GM18508 (cell line): ENCODE data around the gene ARL2BP.
"Not testable (repeated sequence)": the region's sequence is repeated elsewhere in the genome, so short reads cannot be mapped to it uniquely, and the experiment has no call there.

Source experiments
- ATAC-seq: cut with Tn5 transposase; IDR thresholded peaks from one replicate; pipeline ENCODE4 v1.9.1; 2021; ENCODE audit warnings: moderate number of reproducible peaks; ENCODE audit not compliant: insufficient read depth, unreplicated experiment

The ARL2BP gene

GRCh38 chr16:57262841-57263540 is 17.9 kb downstream of the ARL2BP start:
- ATAC-seq = no peak

GRCh38 chr16:57263541-57264351 is 18.7 kb downstream of the ARL2BP start:
- no peak for ATAC-seq

- ATAC-seq = no peak
Measured at GRCh38 chr16:57264381-57264780, 19.3 kb downstream of the ARL2BP start.

GRCh38 chr16:57264950-57265371 is 19.9 kb downstream of the ARL2BP start:
- no peak for ATAC-seq

- no peak for ATAC-seq
Measured at GRCh38 chr16:57265850-57266530, 20.9 kb downstream of the ARL2BP start.

GRCh38 chr16:57266531-57267260 is 21.6 kb downstream of the ARL2BP start:
- no peak for ATAC-seq

GRCh38 chr16:57267343-57267742 is 22.3 kb downstream of the ARL2BP start:
- ATAC-seq = not testable (repeated sequence)

- ATAC-seq = no peak
Measured at GRCh38 chr16:57268804-57269800, 24.0 kb downstream of the ARL2BP start.

GRCh38 chr16:57270221-57271062 is 25.4 kb downstream of the ARL2BP start:
- ATAC-seq = no peak

GRCh38 chr16:57271063-57271345 is 25.9 kb downstream of the ARL2BP start:
- no peak for ATAC-seq

GRCh38 chr16:57271867-57272495 is 26.9 kb downstream of the ARL2BP start:
- ATAC-seq = no peak

GRCh38 chr16:57273359-57273758 is 28.3 kb downstream of the ARL2BP start:
- no peak for ATAC-seq

- no peak for ATAC-seq
Measured at GRCh38 chr16:57273826-57274225, 28.8 kb downstream of the ARL2BP start.

- ATAC-seq = not testable (repeated sequence)
Measured at GRCh38 chr16:57275946-57276345, 30.9 kb downstream of the ARL2BP start.

GRCh38 chr16:57276596-57276995 is 31.5 kb downstream of the ARL2BP start:
- no peak for ATAC-seq

GRCh38 chr16:57277586-57277985 is 32.5 kb downstream of the ARL2BP start:
- ATAC-seq = no peak

GRCh38 chr16:57278494-57278893 is 33.4 kb downstream of the ARL2BP start:
- no peak for ATAC-seq
